TTC549 (cell line): ENCODE data around the gene EFCAB11.

ENCODE experiments used
- FAIRE-seq: peaks from 2 replicates; lab custom pipeline; 2012; peaks lifted over from hg19 to GRCh38; lab: Jason Lieb, UNC

Gene EFCAB11

GRCh38 chr14:89811954-89812575, 142.5 kb downstream of the EFCAB11 start:
- no peak for FAIRE-seq

GRCh38 chr14:89810101-89810500, 144.4 kb downstream of the EFCAB11 start:
- no peak for FAIRE-seq

GRCh38 chr14:89807892-89808291, 146.6 kb downstream of the EFCAB11 start:
- FAIRE-seq: no peak

GRCh38 chr14:89807151-89807550, 147.4 kb downstream of the EFCAB11 start:
- no peak for FAIRE-seq

GRCh38 chr14:89806451-89806850, 148.1 kb downstream of the EFCAB11 start:
- no peak for FAIRE-seq

- FAIRE-seq: no peak
Measured at GRCh38 chr14:89805501-89805900, 149.0 kb downstream of the EFCAB11 start.

- FAIRE-seq: no peak
Measured at GRCh38 chr14:89803542-89803941, 151.0 kb downstream of the EFCAB11 start.

- FAIRE-seq: no peak
Measured at GRCh38 chr14:89801136-89801535, 153.4 kb downstream of the EFCAB11 start.

GRCh38 chr14:89798212-89798773, 156.2 kb downstream of the EFCAB11 start:
- FAIRE-seq: no peak

- no peak for FAIRE-seq
Measured at GRCh38 chr14:89797148-89797547, 157.4 kb downstream of the EFCAB11 start.

GRCh38 chr14:89794096-89794495, 160.4 kb downstream of the EFCAB11 start:
- no peak for FAIRE-seq

GRCh38 chr14:89793367-89793716, 161.2 kb downstream of the EFCAB11 start:
- FAIRE-seq: no peak

GRCh38 chr14:89792489-89793366, 161.8 kb downstream of the EFCAB11 start:
- FAIRE-seq: no peak

GRCh38 chr14:89787525-89787924, 167.0 kb downstream of the EFCAB11 start:
- no peak for FAIRE-seq

GRCh38 chr14:89781046-89781445, 173.5 kb downstream of the EFCAB11 start:
- no peak for FAIRE-seq

- FAIRE-seq: no peak
Measured at GRCh38 chr14:89779707-89780106, 174.8 kb downstream of the EFCAB11 start.

- FAIRE-seq: no peak
Measured at GRCh38 chr14:89775946-89776345, 178.6 kb downstream of the EFCAB11 start.

GRCh38 chr14:89775151-89775550, 179.4 kb downstream of the EFCAB11 start:
- FAIRE-seq: no peak

- FAIRE-seq: no peak
Measured at GRCh38 chr14:89773644-89774316, 180.8 kb downstream of the EFCAB11 start.

- no peak for FAIRE-seq
Measured at GRCh38 chr14:89773151-89773550, 181.4 kb downstream of the EFCAB11 start.

GRCh38 chr14:89771251-89771650, 183.3 kb downstream of the EFCAB11 start:
- no peak for FAIRE-seq

- FAIRE-seq: no peak
Measured at GRCh38 chr14:89767861-89768268, 186.7 kb downstream of the EFCAB11 start.

- no peak for FAIRE-seq
Measured at GRCh38 chr14:89767131-89767530, 187.4 kb downstream of the EFCAB11 start.
